IMR-90 (cell line): ENCODE data around the gene TRMT1. TPM values are rescaled to one million over a fixed set of nuclear protein-coding genes. Genes with fewer than 3 reads are reported as not detected.

Experiments
- ATAC-seq: fragments of 200-7000 bp; cut with Tn5 transposase; 2 replicates; pipeline ENCODE4 v1.9.1; 2020; ENCODE audit warnings: low read depth, mild to moderate bottlenecking, moderate library complexity
- BruUV-seq: library from RNA; stranded (reverse); fragments of 400-500 nt; replicated peaks from 2 replicates; lab custom pipeline; 2021; lab: Mats Ljungman, UMichigan
- CTCF ChIA-PET: fragments of 300-600 bp; formaldehyde crosslinking; extraction: SDS; loops from one replicate; lab custom pipeline; 2021; ENCODE audit warnings: antibody characterized with exemption; lab: Yijun Ruan, JAX
- POLR2A ChIA-PET: fragments of 300-600 bp; sonication (Branson Sonifier 250); formaldehyde crosslinking; loops from one replicate; lab custom pipeline; 2022; ENCODE audit warnings: antibody characterized with exemption; ENCODE audit not compliant: unreplicated experiment; lab: Charles Lee
- DNase-seq: peaks from one replicate; pipeline ENCODE4 v3.0.0; 2013
- H2AFZ ChIP-seq: replicated peaks from 2 replicates; pipeline ENCODE3; 2013; ENCODE audit warnings: low read length, mild to moderate bottlenecking; ENCODE audit not compliant: poor library complexity
- H2AK5ac ChIP-seq: 2 replicates; pipeline ENCODE4 v1.6.1; 2013; ENCODE audit warnings: low read depth, low read length, inconsistent platforms
- H2AK9ac ChIP-seq: replicated peaks from 2 replicates; pipeline ENCODE3; 2013; ENCODE audit warnings: mild to moderate bottlenecking, low read depth, low read length, moderate library complexity; ENCODE audit not compliant: poor library complexity
- H2BK120ac ChIP-seq: 2 replicates; pipeline ENCODE4 v1.6.1; 2013; ENCODE audit warnings: low read depth, low read length, inconsistent platforms
- H2BK15ac ChIP-seq: 3 replicates; pipeline ENCODE4 v1.6.1; 2013; ENCODE audit warnings: low read depth, low read length, inconsistent platforms
- H2BK20ac ChIP-seq: 2 replicates; pipeline ENCODE4 v1.6.1; 2013; ENCODE audit warnings: low read depth, mild to moderate bottlenecking, inconsistent platforms, low read length, moderate library complexity
- H2BK5ac ChIP-seq: 2 replicates; pipeline ENCODE4 v1.6.1; 2013; ENCODE audit warnings: mild to moderate bottlenecking, low read depth, low read length, inconsistent platforms; ENCODE audit not compliant: poor library complexity, severe bottlenecking
- H3K14ac ChIP-seq: replicated peaks from 2 replicates; pipeline ENCODE4 v1.6.1; 2013; ENCODE audit warnings: low read depth, low read length, inconsistent platforms
- H3K18ac ChIP-seq: 2 replicates; pipeline ENCODE4 v1.6.1; 2013; ENCODE audit warnings: low read depth, low read length, control low read depth
- H3K23ac ChIP-seq: 2 replicates; pipeline ENCODE4 v1.6.1; 2013; ENCODE audit warnings: low read depth, low read length, inconsistent platforms
- H3K27ac ChIP-seq: 2 replicates; pipeline ENCODE4 v1.5.1; 2013; ENCODE audit warnings: mild to moderate bottlenecking, control low read depth, low read length; ENCODE audit not compliant: insufficient read depth
- H3K27me3 ChIP-seq: 2 replicates; pipeline ENCODE4 v1.6.1; 2013; ENCODE audit warnings: low read length; ENCODE audit not compliant: control insufficient read depth, insufficient read depth
- H3K36me3 ChIP-seq: 2 replicates; pipeline ENCODE4 v1.6.1; 2013; ENCODE audit warnings: low read length, mixed read lengths; ENCODE audit not compliant: control insufficient read depth, insufficient read depth
- H3K4ac ChIP-seq: 2 replicates; pipeline ENCODE4 v1.6.1; 2013; ENCODE audit warnings: low read depth, low read length, inconsistent platforms
- H3K4me1 ChIP-seq: 2 replicates; pipeline ENCODE4 v1.6.1; 2013; ENCODE audit warnings: low read length, mixed read lengths; ENCODE audit not compliant: control insufficient read depth, insufficient read depth
- H3K4me2 ChIP-seq: 2 replicates; pipeline ENCODE4 v1.6.1; 2013; ENCODE audit warnings: low read depth, mild to moderate bottlenecking, control low read depth, low read length, moderate library complexity
- H3K4me3 ChIP-seq: 2 replicates; pipeline ENCODE4 v1.5.1; 2013; ENCODE audit warnings: low read depth, mild to moderate bottlenecking, control low read depth, low read length, moderate library complexity; ENCODE audit not compliant: insufficient read depth
- H3K56ac ChIP-seq: 2 replicates; pipeline ENCODE4 v1.6.1; 2013; ENCODE audit warnings: low read length, inconsistent platforms; ENCODE audit not compliant: insufficient read depth; ENCODE audit errors: extremely low read depth
- H3K79me1 ChIP-seq, 2 experiments: 2 replicates each; pipeline ENCODE4 v1.6.1; 2013; ENCODE audit warnings: low read length in 2 of 2, inconsistent platforms in 1 of 2, low read depth in 1 of 2
- H3K9ac ChIP-seq: 2 replicates; pipeline ENCODE4 v1.6.1; 2013; ENCODE audit warnings: low read depth, low read length, control low read depth
- H3K9me1 ChIP-seq: 2 replicates; pipeline ENCODE4 v1.6.1; 2013; ENCODE audit warnings: low read length, inconsistent platforms; ENCODE audit not compliant: insufficient read depth
- H3K9me3 ChIP-seq: 2 replicates; pipeline ENCODE4 v1.6.1; 2013; ENCODE audit warnings: low read length; ENCODE audit not compliant: control insufficient read depth, insufficient read depth
- H4K20me1 ChIP-seq: 2 replicates; pipeline ENCODE4 v1.6.1; 2013; ENCODE audit warnings: low read length, inconsistent platforms; ENCODE audit not compliant: insufficient read depth
- H4K5ac ChIP-seq: 2 replicates; pipeline ENCODE4 v1.6.1; 2013; ENCODE audit warnings: mild to moderate bottlenecking, low read depth, low read length, control low read depth
- H4K8ac ChIP-seq, 2 experiments: 2 replicates each; pipeline ENCODE4 v1.6.1; 2013; ENCODE audit warnings: low read depth in 2 of 2, low read length in 2 of 2, control low read depth in 1 of 2, inconsistent platforms in 1 of 2
- H4K91ac ChIP-seq: 2 replicates; pipeline ENCODE4 v1.6.1; 2013; ENCODE audit warnings: low read depth, low read length, inconsistent platforms; ENCODE audit not compliant: insufficient read depth
- CHD1 ChIP-seq: IDR thresholded peaks from 2 replicates; pipeline ENCODE4 v1.6.1; 2012; ENCODE audit warnings: low read depth, low read length, improper control_type of control experiment
- SMC3 ChIP-seq: fragments of 150-350 bp; IDR thresholded peaks from 2 replicates; pipeline ENCODE4 v1.6.1; 2016; ENCODE audit warnings: low read depth, mild to moderate bottlenecking, antibody characterized with exemption, low read length, moderate library complexity
- WGBS, 2 experiments: methylation state at CpG; one replicate each; pipeline versions ENCODE4 v1.1.5 to v1.1.7; 2013; ENCODE audit warnings: missing lambda C conversion rate in 2 of 2; ENCODE audit not compliant: insufficient read length in 1 of 2; ENCODE audit errors: extremely low coverage in 2 of 2; 5-methylcytosine and 5-hydroxymethylcytosine counted together
- dilution Hi-C: fragments of 300-500 bp; cut with HindIII; formaldehyde crosslinking; loops from one replicate; pipeline ENCODE4 v1.14.3; 2018; ENCODE audit warnings: low sequenced_read_pairs; ENCODE audit not compliant: unreplicated experiment
- in situ Hi-C: fragments of 300-500 bp; cut with MboI; formaldehyde crosslinking; loops from 3 replicates; pipeline ENCODE4 v1.14.3; 2019; ENCODE audit warnings: low sequenced_read_pairs, inconsistent platforms, mixed read lengths
- intact Hi-C: fragments of 100-400 bp; cut with micrococcal nuclease; formaldehyde crosslinking; loops from 2 replicates; pipeline ENCODE4 v1.10.0; 2022
- polyA plus RNA-seq, 3 experiments: library from polyadenylated mRNA; depleted of rRNA; stranded (reverse); fragments of >200 nt; gene quantifications; 2 replicates each; pipeline ENCODE4 v1.2.3, GENCODE V29; 2012; ENCODE audit warnings: low replicate concordance in 1 of 3
- total RNA-seq: library from RNA; depleted of rRNA; stranded (reverse); fragments of >200 nt; gene quantifications from 2 replicates; pipeline ENCODE4 v1.2.3, GENCODE V29; 2012

Gene TRMT1
- total and polyA plus RNA-seq, 2 of the 4 experiments (the other 2 are of a cell fraction) = 28.3 to 56.0 TPM

DNA sequence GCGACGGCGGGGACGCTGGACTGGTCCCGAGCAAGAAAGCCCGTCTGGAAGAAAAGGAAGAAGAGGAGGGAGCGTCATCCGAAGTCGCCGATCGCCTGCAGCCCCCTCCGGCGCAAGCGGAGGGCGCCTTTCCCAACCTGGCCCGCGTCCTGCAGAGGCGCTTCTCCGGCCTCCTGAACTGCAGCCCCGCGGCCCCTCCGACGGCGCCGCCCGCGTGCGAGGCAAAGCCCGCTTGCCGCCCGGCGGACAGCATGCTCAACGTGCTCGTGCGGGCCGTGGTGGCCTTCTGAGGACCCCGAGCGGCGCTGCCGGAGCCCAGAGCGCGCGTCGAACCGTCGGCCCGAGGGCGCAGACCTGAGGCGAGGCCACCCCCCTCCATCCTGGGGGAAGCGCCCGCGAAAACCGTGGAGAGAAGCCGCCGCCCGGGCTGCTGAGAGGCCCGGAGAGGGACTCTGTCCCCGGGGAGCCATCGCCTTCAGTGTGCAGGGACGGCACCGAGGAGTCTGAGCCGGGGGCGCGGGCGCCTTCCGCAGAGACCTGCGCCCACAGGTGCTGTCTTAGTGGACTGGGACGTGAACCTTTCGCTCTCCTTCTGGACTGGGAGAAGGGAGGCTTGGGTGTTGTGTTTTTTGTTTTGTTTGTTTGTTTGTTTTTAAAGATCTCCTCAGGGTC, 37.2 kb upstream of the TRMT1 start:
- peak overlapping the region; percentile 99 for H3K14ac ChIP-seq
- peak overlapping the region; percentile 92 for H3K4ac ChIP-seq
- H3K9me1 ChIP-seq = peaks cover 3% of the 10 kb centered on the region; the same call in 1 of the 2 replicates
- WGBS, 2 experiments = 0% methylated on average over 30 of the region's 69 CpGs; no CpG with 5 or more reads in 1 of the 2 experiments
- intact Hi-C loops (loop anchor here (1.0 kb wide), 1 partner anchor 108 kb away; no protein-coding TSS in a partner anchor), in situ Hi-C loops (loop anchor here (10.0 kb wide), 1 partner anchor 691 kb away; no protein-coding TSS in a partner anchor), dilution Hi-C loops (no loop called here)
- H3K4me3 ChIP-seq = peak overlapping the region; percentile 82
- H3K79me1 ChIP-seq = peaks cover 1 to 44% of the 10 kb centered on the region in 2 experiments; a peak in 2 of 4 replicates
- H2BK15ac ChIP-seq = 0 out of 3 replicates have a peak overlapping the region, but pooled peaks have one; percentile 19
- H4K5ac ChIP-seq = peak overlapping the region; percentile 57
- H3K27ac ChIP-seq = peak overlapping the region; percentile 80
- TF ChIP-seq CHD1 (peak; percentile 6; the same call in 1 of the 2 replicates), SMC3 (no peak)
- ATAC-seq (no peak), DNase-seq (no peak)
- peaks cover 16% of the 10 kb centered on the region for H3K4me1 ChIP-seq
- H3K36me3 ChIP-seq = peaks cover 2% of the 10 kb centered on the region; the same call in 1 of the 2 replicates
- POLR2A ChIA-PET = interaction anchor here (0.5 to 0.6 kb wide), 2 partner anchors 9 to 62 kb away, joined by 3 to 7 read pairs; no protein-coding TSS in a partner anchor
- peaks cover 29% of the 10 kb centered on the region for H4K20me1 ChIP-seq
- H3K9me3 ChIP-seq = no peaks in the 10 kb centered on the region
- H2AFZ ChIP-seq = peak overlapping the region; percentile 73
- peak overlapping the region; percentile 98 for H3K56ac ChIP-seq
- H2BK120ac ChIP-seq = peak overlapping the region; percentile 65; the same call in 1 of the 2 replicates
- H2BK20ac ChIP-seq = no peak overlapping the region
- peak overlapping the region; percentile 81 for H2AK5ac ChIP-seq
- BruUV-seq = no TSS peak
- H3K4me2 ChIP-seq = peak overlapping the region; percentile 90
- peak overlapping the region; percentile 77 to 78 for H4K8ac ChIP-seq
- H3K18ac ChIP-seq = peak overlapping the region; percentile 83
- CTCF ChIA-PET = no interaction called here
- H3K23ac ChIP-seq = peak overlapping the region; percentile 98
- peak overlapping the region; percentile 99 for H3K9ac ChIP-seq
- H3K27me3 ChIP-seq = no peaks in the 10 kb centered on the region
- H2BK5ac ChIP-seq = peak overlapping the region; percentile 88
- H4K91ac ChIP-seq = peak overlapping the region; percentile 85
- peak overlapping the region; percentile 93 for H2AK9ac ChIP-seq
